ENCODE data around the gene PTX4.

PTX4 gene

GRCh38 chr16:1535391-1536291, 46.9 kb upstream of the PTX4 start:
- H3K9me3 ChIP-seq (ENCODE audit: insufficient read depth, low read length, severe bottlenecking): no peaks in the 10 kb centered on the region
- no peak overlapping the region for H3K27ac ChIP-seq (ENCODE audit: low read length)
- H2AFZ ChIP-seq (ENCODE audit: low read depth, low read length): no peak overlapping the region
- no peak overlapping the region for H3K4me2 ChIP-seq (ENCODE audit: insufficient read depth, low read length)
- no peaks in the 10 kb centered on the region for H3K79me2 ChIP-seq (ENCODE audit: insufficient read depth, low read length)
- no peaks in the 10 kb centered on the region for H3K36me3 ChIP-seq (ENCODE audit: insufficient read depth, low read length)
- TF ChIP-seq EZH2 (IDR thresholded peaks at IDR 0.05; ENCODE audit: borderline replicate concordance, low read depth, low read length, severe bottlenecking) (no peak), CTCF (IDR thresholded peaks at IDR 0.05; ENCODE audit: borderline replicate concordance, extremely low read depth, low read length, poor library complexity, severe bottlenecking) (no peak)
- H3K27me3 ChIP-seq (ENCODE audit: insufficient read depth, low read length, poor library complexity): no peaks in the 10 kb centered on the region
- H3K4me1 ChIP-seq (ENCODE audit: insufficient read depth, low read length): no peaks in the 10 kb centered on the region
- peaks cover 14% of the 10 kb centered on the region for H4K20me1 ChIP-seq (ENCODE audit: insufficient read depth, low read length)
- no peak overlapping the region for H3K9ac ChIP-seq (ENCODE audit: low read depth, low read length)
- no peak for DNase-seq
- no peak overlapping the region for H3K4me3 ChIP-seq (ENCODE audit: low read depth in 1 of 2, low read length in 2 of 2)
- no peak for ATAC-seq (ENCODE audit: insufficient read depth, low read depth)

GRCh38 chr16:1534021-1535020, 45.6 kb upstream of the PTX4 start:
- Histone ChIP-seq H3K4me2 (ENCODE audit: insufficient read depth, low read length) (no peak overlapping the region), H3K27ac (ENCODE audit: low read length) (no peak overlapping the region), H3K4me1 (ENCODE audit: insufficient read depth, low read length) (no peaks in the 10 kb centered on the region), H3K4me3 (ENCODE audit: low read depth in 1 of 2, low read length in 2 of 2) (no peak overlapping the region), H4K20me1 (ENCODE audit: insufficient read depth, low read length) (peaks cover 14% of the 10 kb centered on the region), H3K79me2 (ENCODE audit: insufficient read depth, low read length) (no peaks in the 10 kb centered on the region), H3K9me3 (ENCODE audit: insufficient read depth, low read length, severe bottlenecking) (no peaks in the 10 kb centered on the region), H3K27me3 (ENCODE audit: insufficient read depth, low read length, poor library complexity) (no peaks in the 10 kb centered on the region), H3K36me3 (ENCODE audit: insufficient read depth, low read length) (no peaks in the 10 kb centered on the region), H3K9ac (ENCODE audit: low read depth, low read length) (no peak overlapping the region), H2AFZ (ENCODE audit: low read depth, low read length) (no peak overlapping the region)
- TF ChIP-seq EZH2 (IDR thresholded peaks at IDR 0.05; ENCODE audit: borderline replicate concordance, low read depth, low read length, severe bottlenecking): no peak
- TF ChIP-seq CTCF (IDR thresholded peaks at IDR 0.05; ENCODE audit: borderline replicate concordance, extremely low read depth, low read length, poor library complexity, severe bottlenecking): no peak
- ATAC-seq (ENCODE audit: insufficient read depth, low read depth) (no peak), DNase-seq (no peak)

- Histone ChIP-seq H3K4me1 (ENCODE audit: insufficient read depth, low read length) (no peaks in the 10 kb centered on the region), H2AFZ (ENCODE audit: low read depth, low read length) (no peak within 1 kb of the TSS), H3K9ac (ENCODE audit: low read depth, low read length) (no peak within 1 kb of the TSS), H3K4me2 (ENCODE audit: insufficient read depth, low read length) (no peak within 1 kb of the TSS), H3K36me3 (ENCODE audit: insufficient read depth, low read length) (no peaks in the 10 kb centered on the region), H3K9me3 (ENCODE audit: insufficient read depth, low read length, severe bottlenecking) (no peaks in the 10 kb centered on the region), H3K4me3 (ENCODE audit: low read depth in 1 of 2, low read length in 2 of 2) (no peak within 1 kb of the TSS), H3K79me2 (ENCODE audit: insufficient read depth, low read length) (no peaks in the 10 kb centered on the region), H3K27me3 (ENCODE audit: insufficient read depth, low read length, poor library complexity) (no peaks in the 10 kb centered on the region), H4K20me1 (ENCODE audit: insufficient read depth, low read length) (peaks cover 10% of the 10 kb centered on the region), H3K27ac (ENCODE audit: low read length) (no peak within 1 kb of the TSS)
- ATAC-seq (ENCODE audit: insufficient read depth, low read depth): no peak
- TF ChIP-seq CTCF (IDR thresholded peaks at IDR 0.05; ENCODE audit: borderline replicate concordance, extremely low read depth, low read length, poor library complexity, severe bottlenecking) (no peak), EZH2 (IDR thresholded peaks at IDR 0.05; ENCODE audit: borderline replicate concordance, low read depth, low read length, severe bottlenecking) (no peak)
- no peak for DNase-seq
Observed at GRCh38 chr16:1533443-1533951, 44.8 kb upstream of the PTX4 start, which contains the start of gene TMEM204. TSS of gene TMEM204 (plus strand) at chr16:1533666. CDS start at chr16:1534276, 610 bp downstream.

All from DND-41 (cell line).